Hematopoietic multipotent progenitor cell (in vitro differentiated cells): ENCODE data around the gene LTBP3. TPM values are rescaled to one million over a fixed set of nuclear protein-coding genes. Genes with fewer than 3 reads are reported as not detected.
"Not testable (repeated sequence)": the region's sequence is repeated elsewhere in the genome, so short reads cannot be mapped to it uniquely, and the experiment has no call there.

ENCODE experiments used
- DNase-seq, 3 donors: peaks; one replicate each; pipeline ENCODE4 v3.0.0-alpha.2; 2011 to 2015; ENCODE audit warnings: low read depth in 2 of 3, low spot score in 2 of 3
- total RNA-seq: library from RNA; depleted of rRNA; stranded (reverse); fragments of >200 nt; gene quantifications from one replicate; pipeline ENCODE4 v1.2.3, GENCODE V29; 2012

The LTBP3 gene
- total RNA-seq, 1 donor: 89.1 TPM

DNA sequence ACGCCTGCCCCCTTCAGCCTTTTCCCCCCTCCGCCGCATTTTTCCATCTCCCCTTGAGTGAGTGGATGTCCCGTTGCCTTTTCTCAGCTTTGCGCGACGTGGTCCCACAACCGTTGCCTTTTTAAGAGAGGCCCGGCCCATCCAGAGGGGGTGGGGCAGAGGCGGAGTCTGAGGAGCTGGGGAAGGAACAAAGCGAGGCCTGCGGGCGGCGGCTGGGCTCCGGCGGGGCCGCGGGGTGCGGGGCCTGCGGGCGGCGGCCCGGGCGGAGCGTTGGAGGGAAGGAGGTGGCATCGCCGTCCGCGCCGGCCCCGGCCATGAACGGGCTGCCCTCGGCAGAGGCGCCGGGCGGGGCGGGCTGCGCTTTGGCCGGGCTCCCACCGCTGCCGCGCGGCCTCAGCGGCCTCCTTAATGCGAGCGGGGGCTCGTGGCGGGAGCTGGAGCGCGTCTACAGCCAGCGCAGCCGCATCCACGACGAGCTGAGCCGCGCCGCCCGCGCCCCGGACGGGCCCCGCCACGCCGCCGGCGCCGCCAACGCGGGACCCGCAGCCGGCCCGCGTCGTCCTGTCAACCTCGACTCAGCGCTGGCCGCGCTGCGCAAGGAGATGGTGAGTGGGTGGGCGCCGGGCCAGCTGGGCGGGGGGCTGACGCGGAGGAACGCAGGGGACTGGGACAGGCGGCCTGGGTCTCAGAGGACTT lies 14.3 kb upstream of the LTBP3 start, which contains the start of gene FAM89B:
FAM89B (plus strand) TSS at position 183 of the 696 bp plus-strand sequence; CDS start at position 315, 132 bp downstream.
- peak in 2 of 3 donors; percentile 88 to 94 for DNase-seq

DNA sequence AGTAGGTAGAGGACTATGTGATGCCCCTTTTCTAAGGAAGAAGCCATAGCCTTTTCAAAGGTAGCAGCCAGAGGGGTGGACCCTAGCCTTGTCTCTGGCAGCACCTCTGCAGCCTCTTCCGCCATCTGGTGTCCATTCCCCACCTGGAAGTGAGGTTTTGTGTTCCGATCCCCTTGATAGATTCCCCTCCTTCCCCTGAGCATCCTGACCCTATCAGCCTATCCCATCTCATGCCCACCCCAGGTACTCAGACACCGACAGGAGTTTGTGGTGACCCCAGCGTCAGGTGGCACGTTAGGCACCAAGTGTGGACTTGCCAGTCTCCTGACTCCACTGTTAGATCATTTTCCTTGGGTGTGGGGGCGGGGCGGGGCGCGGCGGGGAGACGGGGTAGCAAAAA lies 13.8 kb upstream of the LTBP3 start:
- peak in 2 of 3 donors; percentile 54 to 64 for DNase-seq

GRCh38 chr11:65571420-65571819 lies 13.3 kb upstream of the LTBP3 start:
- DNase-seq: no peak

DNA sequence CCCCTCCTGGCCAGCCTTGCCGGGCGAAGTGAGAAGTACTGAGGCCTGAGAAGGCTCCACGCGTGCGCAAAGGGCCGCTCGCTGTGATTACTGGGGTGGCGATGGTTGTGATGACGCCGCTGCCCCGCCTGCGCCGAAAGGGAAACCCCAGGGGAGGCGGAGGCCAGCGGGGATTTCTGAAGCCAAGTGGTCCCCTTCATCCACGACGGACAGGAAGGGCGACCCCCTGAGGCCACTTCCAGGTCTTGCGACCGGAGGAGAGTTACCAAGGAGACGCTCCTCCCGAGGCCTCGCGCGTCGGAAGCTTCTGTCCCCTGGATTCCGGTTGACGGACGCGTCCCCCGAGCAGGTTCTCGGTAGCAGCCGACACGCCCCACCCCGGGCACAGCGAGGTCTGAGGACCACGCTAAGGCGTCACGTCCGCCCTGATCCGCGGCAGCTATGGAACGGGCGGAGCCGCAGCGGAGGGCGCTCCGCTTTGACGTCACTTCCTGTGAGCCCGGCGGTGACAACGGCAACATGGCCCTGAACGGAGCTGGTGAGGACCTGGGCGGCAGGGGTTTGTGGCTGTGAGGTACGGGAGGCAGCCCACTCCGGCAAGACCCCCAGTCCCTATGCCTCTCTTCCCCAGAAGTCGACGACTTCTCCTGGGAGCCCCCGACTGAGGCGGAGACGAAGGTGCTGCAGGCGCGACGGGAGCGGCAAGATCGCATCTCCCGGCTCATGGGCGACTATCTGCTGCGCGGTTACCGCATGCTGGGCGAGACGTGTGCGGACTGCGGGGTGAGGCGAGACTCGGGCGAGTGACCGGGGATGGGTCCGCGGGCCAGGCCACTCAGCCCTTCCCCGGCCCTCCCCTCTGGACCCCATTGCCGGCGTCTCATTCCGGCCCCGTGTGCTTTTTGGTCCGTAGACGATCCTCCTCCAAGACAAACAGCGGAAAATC lies 12.1 kb upstream of the LTBP3 start, which contains the start of gene ZNRD2:
ZNRD2 (plus strand) TSS at position 505 of the 946 bp plus-strand sequence; CDS start at position 520, 15 bp downstream.
- DNase-seq: peak; percentile 96 to 100 (median 99)

- no peak for DNase-seq
Measured at GRCh38 chr11:65569164-65569972, 11.2 kb upstream of the LTBP3 start.

DNA sequence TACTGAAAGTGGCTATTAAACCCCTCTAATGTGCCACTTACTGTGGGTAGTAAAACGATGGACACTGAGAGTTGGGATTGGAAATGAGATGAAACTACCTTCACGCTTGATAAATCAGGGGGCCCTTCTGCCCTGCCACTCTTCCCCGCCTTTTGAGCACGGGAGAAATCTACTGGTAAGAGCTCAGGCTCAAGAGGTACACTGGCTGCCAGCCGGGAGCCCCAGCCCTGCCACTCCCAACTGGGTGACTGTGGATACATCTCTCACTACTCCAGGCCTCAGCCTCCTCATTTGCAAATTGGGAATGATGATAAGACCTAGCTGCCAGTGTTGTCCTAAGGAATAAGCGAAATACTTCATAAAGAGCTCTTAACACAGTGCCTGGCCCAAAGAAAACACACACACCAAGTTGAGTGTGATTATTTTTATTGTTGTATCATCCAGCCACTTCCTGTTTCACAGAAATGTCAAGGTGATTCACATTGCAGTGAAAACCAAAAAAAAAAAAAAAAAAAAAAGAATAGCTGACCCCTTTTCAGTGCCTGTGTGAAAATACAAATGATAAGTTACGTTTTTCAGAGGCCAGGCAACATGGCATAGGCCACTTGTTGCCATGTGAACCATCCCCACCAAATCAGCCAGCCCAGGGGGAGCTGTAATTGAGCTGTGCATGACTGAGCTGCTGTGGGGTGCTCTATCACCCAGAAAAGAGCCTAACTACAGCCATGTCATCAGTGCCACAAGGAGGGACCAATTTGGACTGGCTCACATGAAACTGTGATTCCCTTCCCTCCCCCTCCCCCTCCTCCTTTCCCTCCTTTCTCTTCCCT lies 7.7 kb upstream of the LTBP3 start:
- DNase-seq: no peak

- not testable (repeated sequence) for DNase-seq
Measured at GRCh38 chr11:65564879-65565559, 6.9 kb upstream of the LTBP3 start.

DNA sequence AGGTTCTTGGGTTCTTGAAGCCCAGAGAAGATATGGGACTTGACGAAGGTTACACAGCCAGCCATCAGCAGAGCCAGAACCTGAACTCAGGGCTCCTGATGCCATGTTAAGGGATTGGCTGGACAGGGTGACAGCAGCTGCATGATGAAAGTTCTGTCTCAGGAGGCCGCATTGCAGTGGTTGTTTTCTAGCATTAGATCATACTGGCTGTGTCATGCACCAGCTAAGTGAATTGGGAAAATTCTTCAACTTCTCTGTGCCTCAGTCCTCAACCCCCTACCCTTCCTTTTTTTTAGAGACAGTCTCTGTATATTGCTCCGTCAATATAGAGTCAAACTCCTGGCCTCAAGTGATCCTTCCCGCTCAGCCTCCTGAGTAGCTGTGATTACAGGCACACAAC lies 5.4 kb upstream of the LTBP3 start:
- DNase-seq: no peak

DNA sequence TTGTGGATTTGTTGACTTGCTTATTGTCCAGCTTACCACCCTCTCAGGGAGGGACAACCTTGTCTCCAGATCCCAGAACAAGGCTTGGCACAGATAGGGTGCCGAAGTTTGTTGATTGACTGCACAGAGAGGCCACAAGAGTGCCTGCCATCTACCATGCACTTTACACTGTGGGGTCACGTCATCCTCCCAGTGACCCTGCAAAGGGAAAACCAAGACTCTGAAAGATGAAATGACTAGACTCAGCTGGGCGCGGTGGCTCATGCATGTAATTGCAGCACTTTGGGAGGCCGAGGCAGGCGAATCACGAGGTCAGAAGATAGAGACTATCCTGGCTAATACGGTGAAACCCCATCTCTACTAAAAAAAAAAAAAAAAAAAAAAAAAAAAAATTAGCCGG lies 4.6 kb upstream of the LTBP3 start:
- no peak for DNase-seq

DNA sequence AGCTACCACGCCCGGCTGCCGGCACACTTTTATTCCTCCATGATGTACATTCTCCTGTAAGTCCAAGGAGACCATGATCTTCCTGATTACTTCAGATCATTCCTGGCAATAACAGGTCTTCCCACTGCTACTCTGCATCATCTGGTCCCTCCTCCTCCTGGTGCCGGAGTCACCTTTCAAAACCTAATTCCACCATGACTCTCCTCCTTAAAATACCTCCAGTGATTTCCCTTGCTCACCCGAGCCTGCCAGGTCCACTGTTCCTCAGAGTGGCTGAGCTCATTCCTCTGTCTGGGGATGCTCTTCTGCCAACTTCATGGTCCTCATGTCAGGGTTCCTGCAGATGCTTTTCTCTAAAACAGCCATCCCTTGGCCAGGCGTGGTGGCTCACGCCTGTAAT lies 3.9 kb upstream of the LTBP3 start:
- DNase-seq: no peak

GRCh38 chr11:65560555-65561418 lies 2.6 kb upstream of the LTBP3 start:
- DNase-seq: no peak

- DNase-seq: no peak
Measured at GRCh38 chr11:65559951-65560537, 1.9 kb upstream of the LTBP3 start.

DNA sequence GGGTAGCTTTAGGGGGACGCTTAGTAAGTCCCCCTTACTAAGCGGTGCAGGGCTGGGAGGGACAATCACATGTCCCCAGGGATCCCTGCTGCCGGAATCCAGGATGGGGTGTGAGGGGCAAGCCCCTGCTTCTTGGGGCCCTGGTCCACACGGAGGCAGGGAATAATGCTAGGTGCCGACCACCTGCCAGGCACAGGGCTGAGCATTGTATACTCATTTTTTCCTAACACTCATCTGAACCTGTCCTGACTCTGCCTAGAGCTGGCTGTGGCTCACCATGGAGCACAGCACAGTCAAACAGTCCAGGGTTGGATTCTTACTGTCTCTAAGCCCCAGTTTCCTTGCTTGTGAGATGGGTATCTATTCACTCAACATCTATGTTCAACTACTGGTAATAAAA lies 1.4 kb upstream of the LTBP3 start:
- no peak for DNase-seq

DNA sequence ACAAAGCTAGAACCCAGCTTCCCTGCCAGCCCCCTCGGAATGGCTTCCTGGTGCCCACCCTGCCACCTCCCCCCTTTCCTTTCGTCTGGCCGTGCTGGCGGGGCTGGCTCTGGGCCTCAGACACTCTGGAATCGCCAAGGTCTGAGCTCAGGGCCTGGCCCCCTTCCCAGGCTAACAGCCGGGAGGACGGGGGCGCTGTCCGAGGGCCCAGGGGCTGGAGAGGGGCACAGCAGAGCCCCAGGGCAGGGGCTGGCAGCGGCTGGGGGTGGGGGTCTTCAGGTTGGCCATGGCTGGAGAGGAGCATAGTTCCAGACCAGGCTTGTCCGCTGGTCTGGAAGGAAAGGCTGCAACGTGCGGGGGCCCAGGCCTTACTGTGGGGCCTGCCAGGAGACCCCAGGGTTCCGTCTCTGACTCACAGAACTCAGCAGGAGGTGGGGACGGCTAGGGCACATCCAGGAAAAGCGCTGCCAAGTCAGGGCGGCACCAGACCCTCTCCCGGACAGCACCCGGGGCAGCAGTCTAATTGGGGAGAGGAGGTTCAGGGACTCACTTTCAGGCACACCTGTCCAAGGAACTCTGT lies 861 bp upstream of the LTBP3 start:
- DNase-seq: no peak

DNA sequence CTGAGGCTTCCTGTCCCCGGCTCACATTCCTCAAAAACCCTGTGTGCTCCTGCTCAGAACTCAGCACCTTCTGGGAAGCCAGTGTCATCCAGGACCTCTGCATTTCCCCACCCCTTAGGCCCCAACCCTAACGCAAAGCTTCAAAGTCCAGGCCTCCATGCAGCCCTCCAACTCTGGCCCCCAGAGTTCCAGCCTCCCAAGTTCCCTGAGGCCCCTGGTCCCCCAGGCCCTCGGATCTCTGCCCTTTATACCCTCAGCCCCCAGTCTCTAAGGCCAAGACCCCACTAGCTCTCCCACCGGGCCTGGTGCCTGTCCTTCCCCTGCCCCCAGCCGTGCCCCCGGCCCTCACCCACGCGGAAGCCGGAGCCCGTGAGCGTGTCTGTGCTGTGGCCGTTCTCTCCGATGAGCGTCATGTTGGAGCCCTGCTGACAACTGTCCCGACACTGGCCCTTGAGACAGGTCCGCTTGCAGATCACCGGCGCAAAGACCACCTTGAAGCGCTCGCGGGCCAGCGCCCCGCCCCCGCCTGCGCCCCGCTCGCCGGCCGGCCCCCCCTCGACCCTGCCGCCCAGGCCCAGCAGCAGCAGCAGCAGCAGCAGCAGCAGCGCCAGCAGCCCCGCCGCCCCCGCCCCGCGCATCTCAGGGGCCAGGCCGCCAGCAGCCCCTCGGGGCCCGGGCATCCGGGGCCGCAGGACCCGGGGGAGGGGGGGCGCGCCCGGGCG lies 718 bp downstream of the LTBP3 start:
- no peak for DNase-seq

- DNase-seq: no peak
Measured at GRCh38 chr11:65556470-65557279, 1.5 kb downstream of the LTBP3 start.
